ENCODE results near the gene DGKQ.

GRCh38 chr4:960140-960635 is 13.2 kb downstream of the DGKQ start:
- no peak for TF ChIP-seq POLR2A (IDR thresholded peaks at IDR 0.05)
- no peak for TF ChIP-seq CTCF (IDR thresholded peaks at IDR 0.05 in 8 of 11, conservative IDR thresholded peaks at IDR 0.05 in 3 of 11)
- peak in 1 of 3 donors; percentile 55 for TF ChIP-seq POLR2AphosphoS5 (IDR thresholded peaks at IDR 0.05)

All from spleen (tissue), 7 donors.